Activated T-helper 1 cell treated with anti-CD3 and anti-CD28 coated beads, Interleukin-12 subunit alpha, Interleukin-12 subunit beta, Interleukin-2, Interleukin-4 antibody, amounts not matched to agents 30 ng/mL and 10 ng/mL and 1 ng/mL, durations not matched to agents 14 hours and 24 hours and 36 hours (primary cell): ENCODE results near the gene ALDH2. TPM values are rescaled to one million over a fixed set of nuclear protein-coding genes. Genes with fewer than 3 reads are reported as not detected.
"Not testable (repeated sequence)": the region's sequence is repeated elsewhere in the genome, so short reads cannot be mapped to it uniquely, and the experiment has no call there.

ENCODE experiments used
- DNase-seq: peaks from one replicate; pipeline ENCODE4 v3.0.0; 2021; ENCODE audit warnings: low spot score
- H3K27ac Mint-ChIP-seq: one replicate; pipeline ENCODE4 v1.8.0; 2021; ENCODE audit warnings: mild to moderate bottlenecking, mixed read lengths
- H3K27me3 Mint-ChIP-seq: one replicate; pipeline ENCODE4 v1.8.0; 2022; ENCODE audit warnings: mild to moderate bottlenecking, moderate library complexity, mixed read lengths; ENCODE audit not compliant: insufficient read depth
- H3K36me3 Mint-ChIP-seq: one replicate; pipeline ENCODE4 v1.8.0; 2021; ENCODE audit warnings: low read depth, mixed read lengths
- H3K4me1 Mint-ChIP-seq: one replicate; pipeline ENCODE4 v1.8.0; 2021; ENCODE audit warnings: low read depth, mixed read lengths
- H3K4me3 Mint-ChIP-seq: one replicate; pipeline ENCODE4 v1.8.0; 2021; ENCODE audit warnings: mild to moderate bottlenecking, moderate library complexity, mixed read lengths
- H3K9me3 Mint-ChIP-seq: one replicate; pipeline ENCODE4 v1.8.0; 2021; ENCODE audit warnings: mixed read lengths
- intact Hi-C: fragments of 100-400 bp; cut with micrococcal nuclease; formaldehyde crosslinking; loops from one replicate; pipeline ENCODE4 v1.15.1; 2024
- total RNA-seq: library from RNA; stranded (reverse); gene quantifications from 2 replicates; pipeline ENCODE4 v1.2.3, GENCODE V29; 2022

Gene ALDH2
- total RNA-seq, 1 donor from 2014 or later = 0.44 TPM

DNA sequence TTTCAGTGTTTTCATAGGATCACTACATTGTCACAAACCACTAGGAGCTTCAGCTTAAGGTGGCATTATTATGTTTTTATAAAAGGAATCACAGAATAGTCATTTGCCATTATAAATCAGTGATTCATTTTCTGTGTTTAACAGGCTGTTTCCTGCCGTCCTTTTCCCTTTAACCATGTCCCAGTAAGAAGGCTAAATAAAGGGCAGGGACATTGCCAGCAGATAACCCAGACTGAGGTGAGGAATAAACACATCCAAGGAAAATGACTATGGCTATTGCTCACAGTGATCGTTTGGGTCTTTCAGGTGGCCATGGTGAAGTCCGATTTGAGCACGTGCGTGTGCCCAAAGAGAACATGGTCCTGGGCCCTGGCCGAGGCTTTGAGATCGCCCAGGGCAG lies 17.9 kb upstream of the ALDH2 start:
- H3K9me3 Mint-ChIP-seq = no peaks in the 10 kb centered on the region
- intact Hi-C loops = no loop called here

DNA sequence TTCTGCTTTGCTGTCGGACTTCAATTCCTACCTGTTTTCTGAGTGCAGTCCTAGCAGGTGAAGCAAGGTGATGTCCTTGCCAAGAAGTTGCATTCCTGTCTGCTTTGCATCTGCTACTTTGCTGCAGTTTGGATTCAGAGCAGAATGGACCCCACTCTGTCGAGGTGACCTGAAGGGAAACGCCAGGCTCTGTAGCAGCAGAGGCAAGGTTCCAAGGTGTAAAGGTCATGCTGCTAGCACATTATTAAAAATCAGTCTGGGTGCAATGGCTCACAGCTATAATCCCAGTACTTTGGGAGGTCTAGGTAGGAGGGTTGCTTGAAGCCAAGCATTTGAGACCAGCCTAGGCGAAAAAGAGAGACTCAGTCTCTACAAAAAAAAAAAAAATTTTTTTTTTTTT lies 17.3 kb upstream of the ALDH2 start:
- no peak for DNase-seq
- Mint-ChIP-seq H3K36me3 (peaks cover 4% of the 10 kb centered on the region), H3K4me3 (no peak overlapping the region), H3K9me3 (no peaks in the 10 kb centered on the region), H3K27me3 (no peaks in the 10 kb centered on the region), H3K27ac (no peak overlapping the region), H3K4me1 (no peaks in the 10 kb centered on the region)
- intact Hi-C loops = no loop called here

More for the DNA sequence above, 17.9 kb upstream of the ALDH2 start:
- H3K27ac Mint-ChIP-seq = no peak overlapping the region
- no peak for DNase-seq
- H3K4me3 Mint-ChIP-seq = no peak overlapping the region
- no peaks in the 10 kb centered on the region for H3K27me3 Mint-ChIP-seq
- H3K4me1 Mint-ChIP-seq = no peaks in the 10 kb centered on the region
- peaks cover 4% of the 10 kb centered on the region for H3K36me3 Mint-ChIP-seq

DNA sequence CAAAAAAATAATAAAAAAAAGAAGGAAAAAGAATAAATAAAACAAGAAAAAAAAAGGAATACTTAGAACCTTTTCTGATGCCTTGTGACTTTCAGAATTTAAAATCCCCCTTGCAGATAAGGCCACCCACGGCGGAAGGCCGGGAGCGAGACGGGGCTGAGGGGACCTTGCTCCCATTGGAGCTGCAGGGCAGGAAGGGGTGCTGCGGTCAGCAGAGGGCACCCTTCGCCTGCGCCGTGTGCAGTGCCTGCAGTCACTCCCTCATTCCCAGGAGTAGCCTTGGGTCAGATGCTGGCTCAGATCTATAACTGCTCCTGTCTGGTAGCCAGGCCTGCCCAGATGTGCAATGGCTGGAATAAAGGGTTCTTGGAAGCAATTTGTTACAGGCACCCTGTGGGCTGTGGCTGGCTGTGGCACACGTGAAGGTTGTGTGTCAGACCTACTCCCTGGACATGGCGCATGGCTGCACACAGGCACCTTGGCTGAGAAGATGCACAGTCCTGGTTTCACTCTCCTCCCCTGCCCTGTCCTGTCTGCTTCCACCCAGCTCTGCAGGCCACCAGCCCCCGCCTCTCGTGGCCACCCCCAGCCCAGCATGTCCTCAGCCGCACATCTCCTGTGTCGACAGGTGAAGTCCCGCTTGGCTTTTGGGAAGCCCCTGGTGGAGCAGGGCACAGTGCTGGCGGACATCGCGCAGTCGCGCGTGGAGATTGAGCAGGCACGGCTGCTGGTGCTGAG lies 13.4 kb upstream of the ALDH2 start:
- H3K4me3 Mint-ChIP-seq = no peak overlapping the region
- intact Hi-C loops = loop anchor here (1.0 kb wide), 1 partner anchor 60 kb away; no protein-coding TSS in a partner anchor
- no peaks in the 10 kb centered on the region for H3K9me3 Mint-ChIP-seq
- no peaks in the 10 kb centered on the region for H3K27me3 Mint-ChIP-seq
- H3K36me3 Mint-ChIP-seq = no peaks in the 10 kb centered on the region
- no peak overlapping the region for H3K27ac Mint-ChIP-seq
- H3K4me1 Mint-ChIP-seq = peaks cover 8% of the 10 kb centered on the region
- no peak for DNase-seq

DNA sequence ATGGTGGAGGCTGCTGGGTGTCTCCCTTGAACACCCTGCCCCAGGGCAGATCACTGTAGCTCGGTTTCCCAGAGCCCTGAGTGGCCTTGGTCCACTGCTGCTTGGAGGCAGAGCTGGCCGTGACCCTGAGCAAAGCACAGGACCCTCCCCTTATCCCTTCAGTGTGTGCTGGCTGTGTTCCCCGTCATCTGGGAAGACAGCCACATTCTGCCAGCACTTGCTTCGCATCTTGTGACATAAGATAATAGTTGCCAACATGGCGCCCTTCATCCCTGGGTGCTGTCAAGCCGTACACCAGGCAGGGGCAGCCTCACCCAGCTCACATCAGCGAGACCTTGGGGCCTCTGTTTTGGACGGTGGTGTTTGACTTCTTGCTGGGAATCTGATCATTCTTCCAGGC lies 12.1 kb upstream of the ALDH2 start:
- H3K4me3 Mint-ChIP-seq = no peak overlapping the region
- peaks cover 12% of the 10 kb centered on the region for H3K4me1 Mint-ChIP-seq
- H3K36me3 Mint-ChIP-seq = no peaks in the 10 kb centered on the region
- no peaks in the 10 kb centered on the region for H3K27me3 Mint-ChIP-seq
- intact Hi-C loops = no loop called here
- no peak for DNase-seq
- H3K27ac Mint-ChIP-seq = no peak overlapping the region
- no peaks in the 10 kb centered on the region for H3K9me3 Mint-ChIP-seq

- DNase-seq = no peak
Measured at GRCh38 chr12:111756196-111756595, 10.5 kb upstream of the ALDH2 start.

GRCh38 chr12:111756681-111757080 lies 10.1 kb upstream of the ALDH2 start:
- peaks cover 12% of the 10 kb centered on the region for H3K4me1 Mint-ChIP-seq
- H3K4me3 Mint-ChIP-seq = no peak overlapping the region
- no peaks in the 10 kb centered on the region for H3K9me3 Mint-ChIP-seq
- no peaks in the 10 kb centered on the region for H3K36me3 Mint-ChIP-seq
- no peak overlapping the region for H3K27ac Mint-ChIP-seq
- H3K27me3 Mint-ChIP-seq = peaks cover 4% of the 10 kb centered on the region
- DNase-seq = no peak
- intact Hi-C loops = no loop called here

More at GRCh38 chr12:111756196-111756595, 10.5 kb upstream of the ALDH2 start:
- Mint-ChIP-seq H3K36me3 (no peaks in the 10 kb centered on the region), H3K27ac (no peak overlapping the region), H3K9me3 (no peaks in the 10 kb centered on the region), H3K27me3 (peaks cover 4% of the 10 kb centered on the region), H3K4me1 (peaks cover 12% of the 10 kb centered on the region), H3K4me3 (no peak overlapping the region)
- intact Hi-C loops = no loop called here

- peaks cover 4% of the 10 kb centered on the region for H3K27me3 Mint-ChIP-seq
- H3K4me1 Mint-ChIP-seq = peaks cover 12% of the 10 kb centered on the region
- H3K27ac Mint-ChIP-seq = no peak overlapping the region
- intact Hi-C loops = no loop called here
- H3K4me3 Mint-ChIP-seq = no peak overlapping the region
- no peak for DNase-seq
- H3K36me3 Mint-ChIP-seq = no peaks in the 10 kb centered on the region
- H3K9me3 Mint-ChIP-seq = no peaks in the 10 kb centered on the region
Measured at GRCh38 chr12:111757361-111758119, 9.2 kb upstream of the ALDH2 start.

DNA sequence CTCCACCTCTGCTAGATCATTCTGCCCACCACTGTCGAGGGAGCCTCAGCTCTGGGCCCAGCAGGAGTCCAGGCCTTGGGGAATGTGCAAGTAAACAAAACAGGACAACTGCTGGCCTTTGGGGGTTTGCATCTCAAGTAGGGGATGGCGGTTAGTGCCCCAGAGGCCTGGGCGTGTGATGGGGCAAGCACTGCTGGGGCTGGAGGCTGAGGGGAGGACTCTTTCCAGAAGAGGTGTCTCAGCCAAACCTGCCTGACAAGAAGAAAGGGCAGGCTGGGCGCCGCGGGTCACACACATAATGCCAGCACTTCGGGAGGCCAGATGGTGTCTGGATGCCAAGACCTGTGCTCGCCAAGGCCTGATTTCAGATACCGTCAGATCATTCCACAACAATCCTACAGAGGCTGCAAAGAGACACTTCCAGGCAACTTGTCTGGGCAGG lies 8.6 kb upstream of the ALDH2 start:
- Mint-ChIP-seq H3K4me3 (no peak overlapping the region), H3K9me3 (no peaks in the 10 kb centered on the region), H3K27me3 (peaks cover 9% of the 10 kb centered on the region), H3K4me1 (peaks cover 12% of the 10 kb centered on the region), H3K36me3 (no peaks in the 10 kb centered on the region), H3K27ac (no peak overlapping the region)
- intact Hi-C loops = no loop called here
- DNase-seq = no peak

DNA sequence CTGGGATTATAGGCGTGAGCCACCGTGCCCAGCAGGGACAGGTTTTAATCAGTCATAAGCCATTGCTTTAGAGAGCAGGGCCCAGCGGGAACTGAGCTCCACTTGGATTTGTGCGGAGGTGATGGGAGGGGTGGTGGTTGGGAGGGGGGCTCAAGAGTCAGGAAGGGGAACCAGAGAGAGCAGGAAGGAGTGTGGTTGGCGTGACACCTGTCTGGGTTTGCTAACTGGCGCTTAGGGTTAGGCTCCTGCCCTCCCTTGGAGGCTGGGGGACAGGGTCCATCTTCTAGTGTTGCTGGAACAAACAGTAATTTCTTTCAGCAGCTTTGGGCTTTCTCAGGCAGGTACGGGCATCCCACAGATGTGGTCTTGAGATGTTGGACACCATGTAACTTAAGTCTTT lies 7.5 kb upstream of the ALDH2 start:
- peaks cover 12% of the 10 kb centered on the region for H3K4me1 Mint-ChIP-seq
- no peak overlapping the region for H3K27ac Mint-ChIP-seq
- no peaks in the 10 kb centered on the region for H3K9me3 Mint-ChIP-seq
- H3K4me3 Mint-ChIP-seq = no peak overlapping the region
- H3K27me3 Mint-ChIP-seq = peaks cover 16% of the 10 kb centered on the region
- no peaks in the 10 kb centered on the region for H3K36me3 Mint-ChIP-seq
- DNase-seq = no peak
- intact Hi-C loops = no loop called here

DNA sequence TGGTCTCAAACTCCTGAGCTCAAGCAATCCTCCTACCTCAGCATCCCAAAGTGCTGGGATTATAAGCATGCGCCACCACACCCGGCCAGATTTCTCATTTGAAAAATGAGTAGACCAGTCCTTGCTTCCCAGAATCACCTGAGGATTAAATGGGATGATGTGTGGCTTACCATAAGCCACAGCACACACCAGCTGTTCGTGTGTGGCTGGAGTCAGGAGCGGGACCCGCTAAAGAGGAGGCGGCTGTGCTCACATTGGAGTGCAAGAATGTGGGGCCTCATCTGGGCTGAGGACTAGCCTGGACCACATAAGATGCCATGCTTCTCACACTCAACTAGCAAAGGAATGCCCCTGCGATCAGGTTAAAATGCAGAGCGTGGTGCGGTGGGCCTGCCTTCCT lies 6.7 kb upstream of the ALDH2 start:
- intact Hi-C loops = no loop called here
- Mint-ChIP-seq H3K4me3 (no peak overlapping the region), H3K27ac (no peak overlapping the region), H3K27me3 (peaks cover 18% of the 10 kb centered on the region), H3K9me3 (no peaks in the 10 kb centered on the region), H3K4me1 (peaks cover 12% of the 10 kb centered on the region), H3K36me3 (peaks cover 1% of the 10 kb centered on the region)
- DNase-seq = no peak

DNA sequence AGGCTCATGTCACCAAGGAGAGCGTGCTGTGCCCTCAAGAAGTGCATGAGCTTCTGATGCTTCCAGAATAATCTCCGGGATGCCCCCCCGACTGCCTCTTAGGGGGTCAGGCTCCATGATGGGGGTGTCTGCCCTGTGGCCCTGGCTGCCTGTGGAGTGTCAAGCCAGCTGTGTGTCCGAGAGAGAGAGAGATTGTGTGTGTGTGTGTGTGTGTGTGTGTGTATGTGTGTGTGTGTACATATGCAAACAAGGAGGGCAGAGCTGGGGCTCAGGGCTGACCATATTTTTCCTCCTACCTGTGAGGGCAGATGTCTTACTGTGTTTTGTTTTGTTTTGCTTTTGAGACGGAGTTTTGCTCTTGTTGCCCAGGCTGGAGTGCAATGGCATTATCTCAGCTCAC lies 5.6 kb upstream of the ALDH2 start:
- no peak overlapping the region for H3K4me3 Mint-ChIP-seq
- intact Hi-C loops = no loop called here
- peaks cover 14% of the 10 kb centered on the region for H3K4me1 Mint-ChIP-seq
- H3K9me3 Mint-ChIP-seq = no peaks in the 10 kb centered on the region
- no peak for DNase-seq
- H3K27ac Mint-ChIP-seq = no peak overlapping the region
- H3K27me3 Mint-ChIP-seq = peaks cover 18% of the 10 kb centered on the region
- peaks cover 1% of the 10 kb centered on the region for H3K36me3 Mint-ChIP-seq

DNA sequence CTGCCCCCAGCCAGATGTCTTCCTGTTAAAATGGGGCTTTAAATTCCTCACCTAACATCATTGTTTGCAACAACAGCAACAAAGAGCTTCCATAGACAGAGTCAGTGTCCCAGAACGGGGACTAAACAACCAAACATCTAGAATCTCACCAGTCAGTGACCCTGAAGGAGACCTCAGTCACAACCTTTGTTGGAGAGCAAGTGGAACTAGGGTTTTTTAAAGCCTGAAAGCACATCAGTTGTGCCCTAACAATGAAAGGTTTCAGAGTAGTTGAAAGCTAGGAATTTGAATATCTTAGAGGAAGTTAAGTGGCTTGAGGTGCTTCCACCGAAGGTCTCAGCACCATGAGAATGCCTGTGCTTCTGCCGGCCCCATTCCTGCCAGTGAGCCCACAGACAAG lies 5.0 kb upstream of the ALDH2 start:
- Mint-ChIP-seq H3K9me3 (no peaks in the 10 kb centered on the region), H3K36me3 (peaks cover 5% of the 10 kb centered on the region)
- intact Hi-C loops = no loop called here

GRCh38 chr12:111763552-111763951 lies 3.2 kb upstream of the ALDH2 start:
- peaks cover 34% of the 10 kb centered on the region for H3K27me3 Mint-ChIP-seq
- H3K27ac Mint-ChIP-seq, H3K36me3 Mint-ChIP-seq, H3K4me3 Mint-ChIP-seq, H3K9me3 Mint-ChIP-seq, intact Hi-C loops, DNase-seq: not testable (repeated sequence)
- peaks cover 23% of the 10 kb centered on the region for H3K4me1 Mint-ChIP-seq

More for the DNA sequence above, 5.0 kb upstream of the ALDH2 start:
- Mint-ChIP-seq H3K27ac (no peak overlapping the region), H3K4me1 (peaks cover 18% of the 10 kb centered on the region), H3K4me3 (no peak overlapping the region), H3K27me3 (peaks cover 22% of the 10 kb centered on the region)
- no peak for DNase-seq
